Naive thymus-derived CD4-positive, alpha-beta T cell (primary cell): ENCODE measurements around the gene ROBO3. TPM values are rescaled to one million over a fixed set of nuclear protein-coding genes. Genes with fewer than 3 reads are reported as not detected.

Experiments
- ATAC-seq: fragments of 150-1000 bp; cut with Tn5 transposase; 2 replicates; pipeline ENCODE4 v1.10.0; 2021; ENCODE audit warnings: mild to moderate bottlenecking, moderate library complexity
- CTCF ChIA-PET: fragments of 350-600 bp; sonication (Branson Sonifier 250); formaldehyde crosslinking; loops from one replicate; lab custom pipeline; 2021; ENCODE audit warnings: antibody characterized with exemption; lab: Charles Lee
- POLR2A ChIA-PET: fragments of 350-600 bp; sonication (Branson Sonifier 250); formaldehyde crosslinking; loops from one replicate; lab custom pipeline; 2021; ENCODE audit warnings: antibody characterized with exemption, inconsistent platforms; lab: Charles Lee
- DNase-seq, 9 donors: peaks; one replicate each; pipeline versions ENCODE4 v3.0.0 to v3.0.0-alpha.2; 2020 to 2022; ENCODE audit warnings: mixed read lengths in 1 of 9
- H3K27ac ChIP-seq: one replicate; pipeline ENCODE4 v1.7.0; 2013; ENCODE audit warnings: mild to moderate bottlenecking, low read depth, low read length, moderate library complexity
- H3K27me3 ChIP-seq, 2 donors: one replicate each; pipeline ENCODE4 v1.7.0; 2013; ENCODE audit warnings: low read length in 2 of 2, mild to moderate bottlenecking in 2 of 2, moderate library complexity in 2 of 2; ENCODE audit not compliant: control insufficient read depth in 2 of 2, insufficient read depth in 2 of 2
- H3K36me3 ChIP-seq, 3 experiments: 1 replicate in 2 of 3; 2 replicates in 1 of 3; pipeline ENCODE4 v1.7.0; 2013; ENCODE audit warnings: low read length in 3 of 3, mild to moderate bottlenecking in 3 of 3, moderate library complexity in 1 of 3; ENCODE audit not compliant: insufficient read depth in 3 of 3, control insufficient read depth in 2 of 3
- H3K4me1 ChIP-seq, 2 donors: one replicate each; pipeline ENCODE4 v1.7.0; 2013; ENCODE audit warnings: low read length in 2 of 2, mild to moderate bottlenecking in 2 of 2, moderate library complexity in 1 of 2; ENCODE audit not compliant: control insufficient read depth in 2 of 2, insufficient read depth in 2 of 2
- H3K4me3 ChIP-seq: 2 replicates; pipeline ENCODE4 v1.7.0; 2013; ENCODE audit warnings: mild to moderate bottlenecking, low read length
- H3K9me3 ChIP-seq, 3 experiments: 1 replicate in 2 of 3; 2 replicates in 1 of 3; pipeline ENCODE4 v1.7.0; 2013; ENCODE audit warnings: low read length in 3 of 3; ENCODE audit not compliant: control insufficient read depth in 2 of 3
- H3K27ac Mint-ChIP-seq, 9 donors: one replicate each; pipeline ENCODE4 v1.8.0; 2020 to 2022; ENCODE audit warnings: mixed read lengths in 9 of 9, mild to moderate bottlenecking in 8 of 9, moderate library complexity in 5 of 9, inconsistent platforms in 2 of 9
- H3K27me3 Mint-ChIP-seq, 5 donors: one replicate each; pipeline ENCODE4 v1.8.0; 2021 to 2022; ENCODE audit warnings: mixed read lengths in 5 of 5, mild to moderate bottlenecking in 1 of 5
- H3K36me3 Mint-ChIP-seq, 5 donors: one replicate each; pipeline ENCODE4 v1.8.0; 2020 to 2022; ENCODE audit warnings: mixed read lengths in 5 of 5, mild to moderate bottlenecking in 3 of 5, inconsistent platforms in 1 of 5
- H3K4me1 Mint-ChIP-seq, 7 donors: one replicate each; pipeline ENCODE4 v1.8.0; 2020 to 2022; ENCODE audit warnings: mixed read lengths in 7 of 7, mild to moderate bottlenecking in 3 of 7, inconsistent platforms in 1 of 7
- H3K4me3 Mint-ChIP-seq, 10 donors: one replicate each; pipeline ENCODE4 v1.8.0; 2020 to 2022; ENCODE audit warnings: mild to moderate bottlenecking in 10 of 10, mixed read lengths in 10 of 10, moderate library complexity in 6 of 10, inconsistent platforms in 2 of 10
- H3K9me3 Mint-ChIP-seq, 11 donors: one replicate each; pipeline ENCODE4 v1.8.0; 2020 to 2022; ENCODE audit warnings: mixed read lengths in 11 of 11, mild to moderate bottlenecking in 4 of 11, inconsistent platforms in 1 of 11, moderate library complexity in 1 of 11
- intact Hi-C, 2 donors: fragments of 100-400 bp; cut with micrococcal nuclease; formaldehyde crosslinking; loops; one replicate each; pipeline ENCODE4 v1.15.1; 2023
- polyA plus RNA-seq, 2 donors: library from polyadenylated mRNA; unstranded; fragments of 300-500 nt; fragmentation: Illumina TruSeq; gene quantifications; one replicate each; pipeline ENCODE4 v1.2.3, GENCODE V29; 2021
- total RNA-seq, 6 experiments: library from RNA in 5 of 6; stranded (reverse) in 5 of 6; gene quantifications; 1 replicate in 5 of 6; 2 replicates in 1 of 6; pipeline ENCODE4 v1.2.3 and lab custom pipeline; 2021 to 2026

Gene ROBO3
- total and polyA plus RNA-seq, 7 experiments from 2014 or later = 3.6 to 51.3 (median 26.9) TPM

DNA sequence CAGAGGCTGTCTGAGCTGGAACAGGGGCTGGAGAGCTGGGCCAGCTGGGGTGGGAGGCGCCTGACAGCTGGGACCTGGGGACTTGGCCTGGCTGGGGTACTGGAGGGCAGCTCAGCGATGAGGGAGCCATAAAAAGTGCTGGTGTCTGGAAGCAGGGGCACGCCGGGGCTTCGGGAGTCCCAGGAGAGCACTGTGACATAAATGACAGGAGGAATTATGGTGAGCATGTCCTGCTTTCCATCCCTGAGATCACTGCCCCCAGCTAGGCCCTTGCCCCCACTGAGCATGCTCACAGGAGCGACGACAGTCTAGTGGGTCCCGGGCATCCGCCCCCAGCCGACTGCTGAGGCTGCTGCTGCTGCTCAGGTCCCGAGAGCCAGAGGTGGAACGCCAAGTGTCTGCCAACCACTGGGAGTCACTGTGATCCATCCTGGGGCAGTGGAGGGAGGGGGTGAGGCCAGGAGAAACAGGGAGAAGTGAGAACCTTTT lies 26.2 kb downstream of the ROBO3 start:
- Mint-ChIP-seq H3K4me3 (no peak overlapping the region), H3K36me3 (no peaks in the 10 kb centered on the region), H3K27ac (no peak overlapping the region), H3K9me3 (no peaks in the 10 kb centered on the region), H3K27me3 (peaks cover 0 to 13% (median 11%) of the 10 kb centered on the region in 5 donors), H3K4me1 (peaks cover 0 to 10% (median 0%) of the 10 kb centered on the region in 7 donors)
- H3K27ac ChIP-seq = no peak overlapping the region
- H3K36me3 ChIP-seq = no peaks in the 10 kb centered on the region
- H3K27me3 ChIP-seq = no peaks in the 10 kb centered on the region
- H3K9me3 ChIP-seq = no peaks in the 10 kb centered on the region
- DNase-seq (no peak), ATAC-seq (no peak)
- intact Hi-C loops = no loop called here
- ChIA-PET POLR2A (no interaction called here), CTCF (no interaction called here)
- H3K4me3 ChIP-seq = no peak overlapping the region
- no peaks in the 10 kb centered on the region for H3K4me1 ChIP-seq

DNA sequence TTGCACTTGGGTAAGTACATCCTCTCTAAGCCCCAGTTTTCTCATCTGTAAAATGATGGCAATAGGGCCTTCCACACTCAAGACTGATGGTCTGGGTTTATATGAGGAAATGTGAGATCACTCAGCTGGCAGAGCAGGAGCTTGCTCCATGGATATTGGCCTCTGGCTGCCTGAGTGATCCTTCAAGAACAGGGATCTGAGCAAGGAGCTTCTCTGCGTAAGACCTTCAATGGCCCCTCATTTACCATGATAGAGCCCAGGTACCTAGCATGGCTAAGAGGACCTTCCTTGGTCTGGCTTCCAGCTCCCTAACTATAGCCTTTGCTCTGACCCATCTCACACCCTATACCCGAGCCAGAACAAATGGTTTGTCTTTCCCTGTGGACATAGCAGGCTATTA lies 26.9 kb downstream of the ROBO3 start:
- intact Hi-C loops = no loop called here
- H3K4me1 Mint-ChIP-seq = peaks cover 0 to 10% (median under 1%) of the 10 kb centered on the region in 7 donors
- DNase-seq = no peak

DNA sequence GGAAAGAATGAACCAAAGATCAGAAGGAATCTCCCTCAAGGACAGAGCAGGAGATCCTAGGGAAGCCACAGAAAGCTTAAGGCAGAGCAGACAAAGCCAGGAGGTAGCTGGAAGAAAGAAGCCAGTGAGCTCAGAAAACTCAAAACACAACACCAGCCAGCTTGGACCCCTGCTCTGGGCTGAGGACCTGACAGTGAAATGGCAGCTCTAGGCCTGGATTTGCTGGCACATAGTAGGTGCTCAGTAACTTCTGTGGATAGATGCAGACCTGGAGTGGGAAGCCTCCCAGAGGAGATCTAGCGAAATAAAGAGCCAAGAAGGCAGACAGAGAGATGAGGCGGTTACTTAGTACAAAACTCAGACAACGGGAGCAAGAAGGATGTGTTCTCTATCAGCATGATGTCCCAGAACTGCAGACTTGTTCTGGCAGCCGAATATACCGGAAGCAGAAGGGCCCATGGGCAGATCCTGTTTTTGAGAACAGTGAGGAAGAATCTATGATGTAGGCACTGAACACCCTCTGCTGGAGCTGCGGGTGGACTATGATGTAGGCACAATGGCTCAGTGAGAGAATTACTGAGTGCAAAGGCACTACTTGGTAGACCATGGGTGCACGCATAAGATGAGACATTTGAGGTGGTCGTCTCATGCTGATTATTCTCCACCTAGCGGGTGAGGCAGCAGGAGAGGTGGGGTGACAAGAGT lies 27.7 kb downstream of the ROBO3 start:
- H3K36me3 ChIP-seq = no peaks in the 10 kb centered on the region
- DNase-seq = no peak
- no peak overlapping the region for H3K27ac ChIP-seq
- peak; percentile 50 for ATAC-seq
- Mint-ChIP-seq H3K27me3 (peaks cover 0 to 14% (median 7%) of the 10 kb centered on the region in 5 donors), H3K9me3 (no peaks in the 10 kb centered on the region), H3K4me1 (peaks cover 0 to 18% (median 6%) of the 10 kb centered on the region in 7 donors), H3K36me3 (peaks cover 0 to 3% (median 0%) of the 10 kb centered on the region in 5 donors), H3K4me3 (no peak overlapping the region), H3K27ac (peak overlapping the region in 2 of 9 donors; percentile 37 to 38)
- ChIA-PET POLR2A (no interaction called here), CTCF (no interaction called here)
- no peaks in the 10 kb centered on the region for H3K27me3 ChIP-seq
- no peaks in the 10 kb centered on the region for H3K9me3 ChIP-seq
- no peak overlapping the region for H3K4me3 ChIP-seq
- no peaks in the 10 kb centered on the region for H3K4me1 ChIP-seq
- intact Hi-C loops = no loop called here

More for the DNA sequence above, 26.9 kb downstream of the ROBO3 start:
- Mint-ChIP-seq H3K27ac (no peak overlapping the region), H3K4me3 (no peak overlapping the region), H3K9me3 (no peaks in the 10 kb centered on the region), H3K36me3 (no peaks in the 10 kb centered on the region), H3K27me3 (peaks cover 0 to 12% (median 6%) of the 10 kb centered on the region in 5 donors)
- H3K27ac ChIP-seq = no peak overlapping the region
- no peaks in the 10 kb centered on the region for H3K36me3 ChIP-seq
- H3K4me1 ChIP-seq = no peaks in the 10 kb centered on the region
- H3K4me3 ChIP-seq = no peak overlapping the region
- no peak for ATAC-seq
- ChIA-PET POLR2A (no interaction called here), CTCF (no interaction called here)
- no peaks in the 10 kb centered on the region for H3K9me3 ChIP-seq
- no peaks in the 10 kb centered on the region for H3K27me3 ChIP-seq

DNA sequence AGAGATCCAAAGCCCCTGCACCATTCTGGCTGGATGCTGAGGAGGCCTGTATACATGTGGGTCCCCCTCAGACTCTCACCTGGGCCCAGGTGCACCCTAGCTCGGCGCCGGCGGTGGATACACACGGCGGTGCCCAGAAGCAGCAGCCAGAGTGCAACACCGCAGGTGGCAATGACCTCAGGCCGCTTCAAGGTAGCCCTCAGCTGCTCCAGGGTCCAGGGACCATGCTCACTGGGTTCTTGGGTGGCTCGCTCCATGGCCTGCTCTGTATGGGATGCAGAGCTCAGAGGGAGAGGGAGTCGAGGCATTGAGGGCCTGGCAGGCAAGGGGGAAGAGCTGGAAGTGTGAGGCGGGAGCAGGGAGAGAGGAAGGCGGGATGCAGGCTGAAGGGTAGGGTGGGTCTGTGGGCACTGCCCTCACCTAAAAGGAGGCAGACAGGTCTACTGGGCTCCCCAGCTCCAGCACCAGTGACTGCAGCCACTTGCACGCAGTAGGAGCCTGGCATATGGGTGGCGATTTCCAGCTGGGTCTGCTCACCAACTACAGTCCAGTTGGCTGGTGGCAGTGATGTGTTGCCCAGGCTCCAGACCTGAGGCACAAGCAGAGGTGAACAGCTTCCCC lies 28.7 kb downstream of the ROBO3 start:
- no peak overlapping the region for H3K4me3 Mint-ChIP-seq
- no peak for ATAC-seq
- no peaks in the 10 kb centered on the region for H3K9me3 Mint-ChIP-seq
- intact Hi-C loops = no loop called here
- H3K27ac ChIP-seq = no peak overlapping the region
- H3K27me3 Mint-ChIP-seq = peaks cover 0 to 11% (median 2%) of the 10 kb centered on the region in 5 donors
- peaks cover 0 to 21% (median 7%) of the 10 kb centered on the region in 7 donors for H3K4me1 Mint-ChIP-seq
- no peaks in the 10 kb centered on the region for H3K9me3 ChIP-seq
- H3K27ac Mint-ChIP-seq = no peak overlapping the region
- no peaks in the 10 kb centered on the region for H3K4me1 ChIP-seq
- DNase-seq = no peak
- POLR2A ChIA-PET = no interaction called here
- no peaks in the 10 kb centered on the region for H3K36me3 ChIP-seq
- H3K27me3 ChIP-seq = no peaks in the 10 kb centered on the region
- CTCF ChIA-PET = no interaction called here
- no peak overlapping the region for H3K4me3 ChIP-seq
- H3K36me3 Mint-ChIP-seq = peaks cover 0 to 3% (median 0%) of the 10 kb centered on the region in 5 donors

DNA sequence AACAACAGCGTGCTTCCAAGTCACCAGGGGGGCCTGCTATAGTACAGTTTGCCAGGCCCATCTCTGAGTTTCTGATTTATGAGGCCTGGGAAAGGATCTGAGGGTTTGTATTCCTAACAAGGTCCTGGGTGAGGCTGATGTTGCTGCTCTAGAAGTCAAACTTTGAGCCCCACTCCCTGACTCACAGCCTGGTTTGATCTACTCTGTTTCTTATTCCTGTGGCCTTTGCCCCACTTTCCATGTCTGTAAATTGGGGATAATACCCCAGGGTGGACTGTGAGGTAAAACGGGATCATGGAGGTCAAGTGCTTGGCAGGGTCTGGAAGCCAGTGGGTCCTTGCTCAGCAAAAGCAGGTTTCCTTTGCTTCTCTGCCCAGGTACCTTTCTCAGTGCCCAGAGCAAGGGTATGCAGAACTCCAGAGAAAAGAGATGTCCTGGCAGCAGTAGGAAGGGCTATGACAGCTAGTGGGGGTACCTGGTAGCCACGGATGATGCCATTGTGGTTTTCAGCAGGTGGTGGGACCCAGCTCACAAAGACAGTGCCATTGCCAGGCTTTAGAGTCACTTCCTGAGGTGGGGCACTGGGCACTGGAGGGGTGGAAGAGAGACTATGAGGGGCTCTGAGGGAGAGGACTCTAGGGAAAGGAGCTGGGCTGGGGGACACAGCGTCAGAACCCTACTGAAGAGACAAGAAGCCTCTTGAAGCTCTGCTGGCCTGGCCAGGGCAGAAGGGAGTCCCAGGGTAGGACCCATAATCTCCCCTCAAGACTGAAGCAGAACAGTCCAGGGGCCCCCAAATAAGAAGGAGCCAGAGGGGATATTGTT lies 29.6 kb downstream of the ROBO3 start:
- no peaks in the 10 kb centered on the region for H3K27me3 ChIP-seq
- intact Hi-C loops = no loop called here
- peaks cover 6 to 11% (median 8%) of the 10 kb centered on the region in 5 donors for H3K27me3 Mint-ChIP-seq
- H3K9me3 ChIP-seq = no peaks in the 10 kb centered on the region
- H3K36me3 ChIP-seq = no peaks in the 10 kb centered on the region
- no peaks in the 10 kb centered on the region for H3K9me3 Mint-ChIP-seq
- no peak overlapping the region for H3K4me3 ChIP-seq
- H3K4me1 ChIP-seq = no peaks in the 10 kb centered on the region
- H3K27ac ChIP-seq = no peak overlapping the region
- peaks cover 0 to 21% (median 7%) of the 10 kb centered on the region in 7 donors for H3K4me1 Mint-ChIP-seq
- no peak for DNase-seq
- H3K27ac Mint-ChIP-seq = peak overlapping the region in 1 of 9 donors; percentile 12
- peaks cover 0 to 3% (median 0%) of the 10 kb centered on the region in 5 donors for H3K36me3 Mint-ChIP-seq
- ChIA-PET POLR2A (no interaction called here), CTCF (no interaction called here)
- no peak for ATAC-seq
- H3K4me3 Mint-ChIP-seq = no peak overlapping the region

DNA sequence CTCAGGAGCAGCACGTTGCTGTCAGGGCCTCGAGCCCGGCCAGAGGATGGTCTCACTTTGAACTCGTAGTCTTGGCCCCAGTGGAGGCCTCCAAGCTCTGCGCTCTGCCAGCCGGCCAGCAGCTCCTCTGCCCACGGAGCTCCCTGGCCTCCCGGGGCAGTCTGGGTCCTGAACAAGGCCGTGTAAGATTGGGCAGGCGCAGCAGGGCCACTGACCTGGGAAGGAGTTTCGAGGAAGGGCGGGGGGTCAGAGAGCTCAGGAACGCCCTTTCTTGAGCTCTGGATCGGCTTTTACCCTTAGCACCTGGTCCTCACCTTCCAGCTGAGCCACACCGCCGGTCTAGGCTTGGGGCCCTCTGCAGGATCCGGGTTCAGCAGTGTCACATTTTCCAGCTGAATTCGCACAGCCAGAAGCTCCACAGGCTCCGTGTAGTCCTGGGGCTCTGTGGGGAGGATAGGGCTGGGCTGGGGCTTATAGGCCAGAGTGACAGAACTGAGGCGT lies 30.3 kb downstream of the ROBO3 start:
- Histone ChIP-seq H3K9me3 (no peaks in the 10 kb centered on the region), H3K27me3 (no peaks in the 10 kb centered on the region), H3K4me3 (no peak overlapping the region), H3K27ac (no peak overlapping the region), H3K4me1 (no peaks in the 10 kb centered on the region), H3K36me3 (no peaks in the 10 kb centered on the region)
- ChIA-PET POLR2A (no interaction called here), CTCF (no interaction called here)
- intact Hi-C loops = no loop called here
- ATAC-seq = no peak
- DNase-seq = no peak
- Mint-ChIP-seq H3K27ac (no peak overlapping the region), H3K36me3 (peaks cover 0 to 3% (median 0%) of the 10 kb centered on the region in 5 donors), H3K4me3 (no peak overlapping the region), H3K4me1 (peaks cover 0 to 21% (median 7%) of the 10 kb centered on the region in 7 donors), H3K9me3 (no peaks in the 10 kb centered on the region), H3K27me3 (peaks cover 7 to 13% (median 9%) of the 10 kb centered on the region in 5 donors)
